OCI-LY1 (cell line): ENCODE measurements around the gene COX10.

Source experiments
- EZH2 ChIP-seq: fragments of 200-600 bp; sonication (generic), shearing (Covaris generic); IDR thresholded peaks from 2 replicates; pipeline ENCODE4 v1.8.0; 2017; ENCODE audit warnings: borderline replicate concordance, mixed run types, mild to moderate bottlenecking, antibody characterized with exemption, low read length, moderate library complexity, mixed read lengths
- TF ChIP-seq, protein P1 (sequence below): fragments of 200-600 bp; sonication (generic), shearing (Covaris generic); IDR thresholded peaks from 2 replicates; pipeline ENCODE4 v1.5.1; 2017; ENCODE audit warnings: mild to moderate bottlenecking, antibody characterized with exemption, low read length, moderate library complexity, mixed read lengths

DNA sequence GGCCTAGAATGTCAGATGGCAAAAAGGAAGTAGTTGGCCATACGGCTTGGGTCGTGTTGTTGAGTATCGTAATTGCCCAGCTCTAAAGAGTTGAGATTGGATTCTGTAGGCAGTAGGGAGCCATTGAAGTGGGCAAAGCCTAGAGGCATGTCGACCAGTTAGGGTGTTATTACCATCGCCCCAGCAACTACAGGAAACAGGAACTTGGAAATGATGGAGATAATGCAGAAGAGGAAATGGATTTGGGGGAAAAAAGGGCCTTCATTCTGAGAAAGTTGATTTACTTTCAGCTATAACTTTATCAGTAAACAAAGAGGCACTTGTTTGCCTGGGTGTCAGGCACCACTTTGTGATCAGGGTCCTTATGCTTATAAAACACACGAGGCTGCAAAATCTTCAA, 52.6 kb downstream of the COX10 start:
- TF ChIP-seq, protein P1, sequence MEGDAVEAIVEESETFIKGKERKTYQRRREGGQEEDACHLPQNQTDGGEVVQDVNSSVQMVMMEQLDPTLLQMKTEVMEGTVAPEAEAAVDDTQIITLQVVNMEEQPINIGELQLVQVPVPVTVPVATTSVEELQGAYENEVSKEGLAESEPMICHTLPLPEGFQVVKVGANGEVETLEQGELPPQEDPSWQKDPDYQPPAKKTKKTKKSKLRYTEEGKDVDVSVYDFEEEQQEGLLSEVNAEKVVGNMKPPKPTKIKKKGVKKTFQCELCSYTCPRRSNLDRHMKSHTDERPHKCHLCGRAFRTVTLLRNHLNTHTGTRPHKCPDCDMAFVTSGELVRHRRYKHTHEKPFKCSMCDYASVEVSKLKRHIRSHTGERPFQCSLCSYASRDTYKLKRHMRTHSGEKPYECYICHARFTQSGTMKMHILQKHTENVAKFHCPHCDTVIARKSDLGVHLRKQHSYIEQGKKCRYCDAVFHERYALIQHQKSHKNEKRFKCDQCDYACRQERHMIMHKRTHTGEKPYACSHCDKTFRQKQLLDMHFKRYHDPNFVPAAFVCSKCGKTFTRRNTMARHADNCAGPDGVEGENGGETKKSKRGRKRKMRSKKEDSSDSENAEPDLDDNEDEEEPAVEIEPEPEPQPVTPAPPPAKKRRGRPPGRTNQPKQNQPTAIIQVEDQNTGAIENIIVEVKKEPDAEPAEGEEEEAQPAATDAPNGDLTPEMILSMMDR = no peak
- no peak for TF ChIP-seq EZH2
